Endothelial cell (in vitro differentiated cells): Measurements from ENCODE around the gene EML3. TPM values are rescaled to one million over a fixed set of nuclear protein-coding genes. Genes with fewer than 3 reads are reported as not detected.
A peak's percentile ranks its signal among the peaks of the same experiment; 100 is the strongest.

Experiments
- DNase-seq: peaks from one replicate; pipeline ENCODE4 v3.0.0; 2021; ENCODE audit warnings: low spot score
- H3K27ac Mint-ChIP-seq: one replicate; pipeline ENCODE4 v1.8.0; 2021; ENCODE audit warnings: mixed read lengths, inconsistent platforms; ENCODE audit not compliant: unreplicated experiment
- H3K27me3 Mint-ChIP-seq: one replicate; pipeline ENCODE4 v1.8.0; 2021; ENCODE audit warnings: mild to moderate bottlenecking, moderate library complexity, mixed read lengths, inconsistent platforms; ENCODE audit not compliant: unreplicated experiment
- H3K36me3 Mint-ChIP-seq: one replicate; pipeline ENCODE4 v1.8.0; 2021; ENCODE audit warnings: mild to moderate bottlenecking, low read depth, mixed read lengths, inconsistent platforms; ENCODE audit not compliant: unreplicated experiment
- H3K4me1 Mint-ChIP-seq: one replicate; pipeline ENCODE4 v1.8.0; 2021; ENCODE audit warnings: mild to moderate bottlenecking, mixed read lengths, inconsistent platforms; ENCODE audit not compliant: unreplicated experiment
- H3K4me3 Mint-ChIP-seq: one replicate; pipeline ENCODE4 v1.8.0; 2021; ENCODE audit warnings: mild to moderate bottlenecking, mixed read lengths, inconsistent platforms; ENCODE audit not compliant: unreplicated experiment
- H3K9me3 Mint-ChIP-seq: one replicate; pipeline ENCODE4 v1.8.0; 2021; ENCODE audit warnings: mixed read lengths, inconsistent platforms; ENCODE audit not compliant: unreplicated experiment
- CTCF ChIP-seq: fragments of 200-600 bp; sonication (generic); IDR thresholded peaks from one replicate; pipeline ENCODE4 v1.5.0; 2021; ENCODE audit warnings: antibody characterized with exemption; ENCODE audit not compliant: unreplicated experiment
- total RNA-seq: library from RNA; stranded (reverse); fragmentation: NEBNext Ultra II Directional; extraction: Animal tissue kit (Norgen Biotek cat#: 25700); gene quantifications from one replicate; pipeline ENCODE4 v1.2.1, GENCODE V29; 2021; ENCODE audit not compliant: unreplicated experiment

Gene EML3
- total RNA-seq, 1 donor from 2014 or later, result 98.6 TPM

- Mint-ChIP-seq H3K4me3 (peak overlapping the region; percentile 97), H3K27ac (peak overlapping the region; percentile 81), H3K27me3 (peaks cover 21% of the 10 kb centered on the region), H3K4me1 (peaks cover 46% of the 10 kb centered on the region), H3K9me3 (no peaks in the 10 kb centered on the region), H3K36me3 (peaks cover 68% of the 10 kb centered on the region)
- DNase-seq, result peak; percentile 78
- TF ChIP-seq CTCF, result no peak
These were observed 13.4 kb downstream of the EML3 start for GRCh38 chr11:62599069-62599696.

- no peak for DNase-seq
- no peak overlapping the region for H3K27ac Mint-ChIP-seq
These were observed 17.5 kb downstream of the EML3 start for GRCh38 chr11:62595124-62595523.

GRCh38 chr11:62593434-62594044 lies 19.0 kb downstream of the EML3 start:
- peaks cover 47% of the 10 kb centered on the region for H3K36me3 Mint-ChIP-seq
- TF ChIP-seq CTCF, result no peak
- peak; percentile 81 for DNase-seq
- peaks cover 28% of the 10 kb centered on the region for H3K4me1 Mint-ChIP-seq
- no peak overlapping the region for H3K27ac Mint-ChIP-seq
- H3K9me3 Mint-ChIP-seq, result no peaks in the 10 kb centered on the region
- peak overlapping the region; percentile 78 for H3K4me3 Mint-ChIP-seq
- peaks cover 8% of the 10 kb centered on the region for H3K27me3 Mint-ChIP-seq

More at GRCh38 chr11:62595124-62595523, 17.5 kb downstream of the EML3 start:
- Mint-ChIP-seq H3K27me3 (peaks cover 11% of the 10 kb centered on the region), H3K9me3 (no peaks in the 10 kb centered on the region), H3K4me3 (no peak overlapping the region), H3K36me3 (peaks cover 63% of the 10 kb centered on the region), H3K4me1 (peaks cover 40% of the 10 kb centered on the region)
- no peak for TF ChIP-seq CTCF

- peak overlapping the region; percentile 44 for H3K27ac Mint-ChIP-seq
- H3K36me3 Mint-ChIP-seq, result peaks cover 41% of the 10 kb centered on the region
- H3K27me3 Mint-ChIP-seq, result peaks cover 8% of the 10 kb centered on the region
- no peak for TF ChIP-seq CTCF
- H3K4me1 Mint-ChIP-seq, result peaks cover 24% of the 10 kb centered on the region
- peak overlapping the region; percentile 90 for H3K4me3 Mint-ChIP-seq
- no peak for DNase-seq
- H3K9me3 Mint-ChIP-seq, result no peaks in the 10 kb centered on the region
These were observed 19.6 kb downstream of the EML3 start for GRCh38 chr11:62592989-62593421.

GRCh38 chr11:62592146-62592815 lies 20.3 kb downstream of the EML3 start:
- H3K27me3 Mint-ChIP-seq, result peaks cover 8% of the 10 kb centered on the region
- DNase-seq, result no peak
- TF ChIP-seq CTCF, result no peak
- H3K27ac Mint-ChIP-seq, result peak overlapping the region; percentile 97
- H3K9me3 Mint-ChIP-seq, result no peaks in the 10 kb centered on the region
- peaks cover 24% of the 10 kb centered on the region for H3K4me1 Mint-ChIP-seq
- H3K36me3 Mint-ChIP-seq, result peaks cover 35% of the 10 kb centered on the region
- peak overlapping the region; percentile 90 for H3K4me3 Mint-ChIP-seq
